K562 (cell line): ENCODE data around the gene AIDA. TPM values are rescaled to one million over a fixed set of nuclear protein-coding genes. Genes with fewer than 3 reads are reported as not detected.
A peak's percentile ranks its signal among the peaks of the same experiment; 100 is the strongest.

ENCODE experiments used
- ATAC-seq: fragments of 200-7000 bp; cut with Tn5 transposase; 3 replicates; pipeline ENCODE4 v1.9.1; 2020; ENCODE audit warnings: moderate library complexity
- BruUV-seq: library from RNA; stranded (reverse); fragments of 400-500 nt; replicated peaks from 2 replicates; lab custom pipeline; 2021; lab: Mats Ljungman, UMichigan
- CTCF ChIA-PET: fragments of 300-600 bp; formaldehyde crosslinking; extraction: SDS; loops from one replicate; lab custom pipeline; 2021; ENCODE audit warnings: low intra/inter-chr PET ratio; lab: Yijun Ruan, JAX
- POLR2A ChIA-PET: fragments of 300-600, 350-650 bp; sonication (Branson Sonifier 250); formaldehyde crosslinking; extraction: SDS; loops from one replicate; lab custom pipeline; 2021; ENCODE audit warnings: antibody characterized with exemption, inconsistent platforms; lab: Yijun Ruan, JAX
- DNase-seq, 4 experiments: peaks; one replicate each; pipeline versions ENCODE4 v3.0.0 to v3.0.0-alpha.2; 2011 to 2018; ENCODE audit warnings: low spot score in 3 of 4, mixed read lengths in 3 of 4; ENCODE audit errors: extremely low read depth in 1 of 4
- FAIRE-seq: peaks from 2 replicates; lab custom pipeline; 2011; peaks lifted over from hg19 to GRCh38; lab: Jason Lieb, UNC
- H2AFZ ChIP-seq: 2 replicates; pipeline ENCODE4 v1.6.0; 2011; ENCODE audit warnings: low read depth, low read length, control low read depth, inconsistent platforms
- H3K27ac ChIP-seq: fragments of 200-600 bp; 3 replicates; pipeline ENCODE4 v1.8.0; 2011; ENCODE audit warnings: low read depth, mild to moderate bottlenecking, control low read depth, inconsistent platforms, low read length, moderate library complexity, mixed read lengths; ENCODE audit errors: extremely low read depth
- H3K27me3 ChIP-seq, 2 experiments: fragments of 300-600 bp in 1 of 2; 2 replicates in 1 of 2; 3 replicates in 1 of 2; pipeline versions ENCODE4 v1.6.0 to v1.8.0; 2011; ENCODE audit warnings: inconsistent platforms in 2 of 2, low read length in 2 of 2, mild to moderate bottlenecking in 1 of 2, mixed read lengths in 1 of 2, moderate library complexity in 1 of 2; ENCODE audit not compliant: control insufficient read depth in 2 of 2, insufficient read depth in 2 of 2
- H3K36me3 ChIP-seq: fragments of 300-600 bp; 3 replicates; pipeline ENCODE4 v1.8.0; 2011; ENCODE audit warnings: mild to moderate bottlenecking, low read length, inconsistent platforms; ENCODE audit not compliant: control insufficient read depth, insufficient read depth
- H3K4me1 ChIP-seq, 2 experiments: fragments of 200-600 bp in 1 of 2; replicated peaks in 1 of 2; 2 replicates in 1 of 2; 3 replicates in 1 of 2; pipeline versions ENCODE4 v1.5.1 to v1.8.0; 2011; ENCODE audit warnings: inconsistent platforms in 2 of 2, low read length in 2 of 2, mild to moderate bottlenecking in 1 of 2, mixed read lengths in 1 of 2, moderate library complexity in 1 of 2; ENCODE audit not compliant: control insufficient read depth in 2 of 2, insufficient read depth in 2 of 2
- H3K4me2 ChIP-seq: 2 replicates; pipeline ENCODE4 v1.6.1; 2011; ENCODE audit warnings: low read length, control low read depth, inconsistent platforms, mixed read lengths; ENCODE audit not compliant: insufficient read depth
- H3K4me3 ChIP-seq: fragments of 200-600 bp; sonication (generic), shearing (Covaris generic); 2 replicates; pipeline ENCODE4 v1.5.1; 2016; ENCODE audit warnings: control low read depth, inconsistent platforms
- H3K79me2 ChIP-seq: fragments of 200-600 bp; 3 replicates; pipeline ENCODE4 v1.8.0; 2011; ENCODE audit warnings: low read length, inconsistent platforms; ENCODE audit not compliant: control insufficient read depth, insufficient read depth
- H3K9ac ChIP-seq, 2 experiments: 2 replicates each; pipeline versions ENCODE4 v1.6.0 to v1.6.1; 2011; ENCODE audit warnings: low read depth in 2 of 2, low read length in 2 of 2, control low read depth in 1 of 2, inconsistent platforms in 1 of 2, mild to moderate bottlenecking in 1 of 2, mixed read lengths in 1 of 2; ENCODE audit not compliant: insufficient read depth in 1 of 2
- H3K9me1 ChIP-seq: one replicate; pipeline ENCODE4 v1.6.0; 2011; ENCODE audit warnings: inconsistent platforms, mild to moderate bottlenecking, low read length, moderate library complexity; ENCODE audit not compliant: control insufficient read depth, insufficient read depth
- H3K9me3 ChIP-seq: replicated peaks from 2 replicates; pipeline ENCODE4 v1.5.1; 2011; ENCODE audit warnings: low read depth, low read length, inconsistent platforms; ENCODE audit not compliant: control insufficient read depth, insufficient read depth
- H4K20me1 ChIP-seq: replicated peaks from 2 replicates; pipeline ENCODE4 v1.6.1; 2011; ENCODE audit warnings: low read length, inconsistent platforms, mixed read lengths; ENCODE audit not compliant: control insufficient read depth, insufficient read depth
- C11orf30 ChIP-seq: fragments of 450-650 bp; IDR thresholded peaks from 2 replicates; pipeline ENCODE4 v1.6.1; 2016; ENCODE audit warnings: low read depth, mild to moderate bottlenecking
- ILK ChIP-seq: fragments of 450-650 bp; IDR thresholded peaks from 2 replicates; pipeline ENCODE4 v1.6.1; 2016; ENCODE audit warnings: missing genetic modification characterization, low read depth, mild to moderate bottlenecking, missing compliant biosample characterization, moderate library complexity, borderline replicate concordance
- JUND ChIP-seq, 2 experiments: IDR thresholded peaks; 2 replicates in 1 of 2; 3 replicates in 1 of 2; pipeline ENCODE4 v1.6.1; 2011; ENCODE audit warnings: borderline replicate concordance in 2 of 2, low read depth in 2 of 2, low read length in 2 of 2, improper control_type of control experiment in 1 of 2, missing biosample characterization in 1 of 2, missing genetic modification characterization in 1 of 2, missing genetic modification reagents in 1 of 2
- MAFF ChIP-seq: IDR thresholded peaks from 2 replicates; pipeline ENCODE4 v1.6.1; 2012; ENCODE audit warnings: low read length, improper control_type of control experiment
- MAFK ChIP-seq: IDR thresholded peaks from 2 replicates; pipeline ENCODE4 v1.6.1; 2011; ENCODE audit warnings: low read length, improper control_type of control experiment
- SIRT6 ChIP-seq: IDR thresholded peaks from one replicate; pipeline ENCODE4 v1.6.1; 2012; ENCODE audit warnings: low read depth, mild to moderate bottlenecking, control low read depth, inconsistent platforms, low read length, moderate library complexity
- ZNF217 ChIP-seq: sonication (generic); formaldehyde crosslinking; IDR thresholded peaks from 2 replicates; pipeline ENCODE4 v1.8.0; 2022; ENCODE audit warnings: mild to moderate bottlenecking, missing genetic modification reagents
- ZNF316 ChIP-seq: fragments of 450-650 bp; IDR thresholded peaks from 2 replicates; pipeline ENCODE4 v1.6.1; 2016
- WGBS: fragments of 100-300 bp; shearing (Covaris generic); methylation state at CpG from one replicate; pipeline ENCODE4 v1.1.6; 2016; ENCODE audit warnings: low coverage, mixed read lengths; ENCODE audit not compliant: insufficient coverage; ENCODE audit errors: missing lambda C conversion rate; 5-methylcytosine and 5-hydroxymethylcytosine counted together
- in situ Hi-C: fragments of 300-500 bp; cut with MboI; formaldehyde crosslinking; loops from 4 replicates; pipeline ENCODE4 v1.15.0; 2018; ENCODE audit warnings: inconsistent platforms, mixed read lengths
- intact Hi-C: fragments of 100-400 bp; cut with micrococcal nuclease; formaldehyde crosslinking; loops from 2 replicates; pipeline ENCODE4 v1.14.2; 2022
- polyA plus RNA-seq, 8 experiments: library from polyadenylated mRNA; depleted of rRNA in 4 of 8; stranded (reverse) in 5 of 8; unstranded in 3 of 8; fragments of >200 nt; fragmentation: Nextera tagmentation in 2 of 8; fragmentation: Illumina TruSeq in 1 of 8; extraction: Ambion mirVana in 2 of 8; extraction: Trizol in 1 of 8; gene quantifications; 2 replicates each; pipeline versions ENCODE4 v1.2.1 to v1.2.3, GENCODE V29; 2011 to 2014; ENCODE audit warnings: inconsistent platforms in 1 of 8, missing spikeins in 1 of 8
- total RNA-seq, 7 experiments: library from RNA; depleted of rRNA in 6 of 7; stranded (reverse); fragments of >200 nt in 6 of 7; fragmentation: Illumina TruSeq in 2 of 7; extraction: Trizol in 2 of 7; gene quantifications; 2 replicates each; pipeline versions ENCODE4 v1.2.1 to v1.2.3, GENCODE V29; 2011 to 2021; ENCODE audit warnings: low replicate concordance in 1 of 7

Gene AIDA
- total and polyA plus RNA-seq, 9 of the 15 experiments (the other 6 are each of a cell fraction or from before 2014, with no cell fraction given), result 18.2 to 77.9 (median 24.9) TPM

- TF ChIP-seq JUND (IDR thresholded peaks at IDR 0.05; ENCODE audit: borderline replicate concordance, low read depth, low read length), result no peak
- no peak for TF ChIP-seq JUND (tag; IDR thresholded peaks at IDR 0.05; ENCODE audit: borderline replicate concordance, low read depth, low read length)
- no peak for TF ChIP-seq ZNF217 (CRISPR knock-in tag)
- peak; percentile 86 for TF ChIP-seq MAFF
- TF ChIP-seq MAFK, result peak; percentile 90
- peak; percentile 93 for TF ChIP-seq ZNF316
- TF ChIP-seq C11orf30, result peak; percentile 85
- no peak for TF ChIP-seq SIRT6
- no peak for TF ChIP-seq ILK (tag)
- TF ChIP-seq, all 486 proteins: peak for 5
Measured at GRCh38 chr1:222734740-222735139, 22.4 kb upstream of the AIDA start (continued).

- Histone ChIP-seq H3K79me2 (no peaks in the 10 kb centered on the region), H3K36me3 (peaks cover 68% of the 10 kb centered on the region), H3K9me3 (no peaks in the 10 kb centered on the region), H3K4me3 (no peak overlapping the region), H3K9me1 (no peaks in the 10 kb centered on the region), H3K4me1 (no peaks in the 10 kb centered on the region), H3K27me3 (no peaks in the 10 kb centered on the region), H3K27ac (no peak overlapping the region), H3K9ac (no peak overlapping the region), H2AFZ (no peak overlapping the region), H3K4me2 (no peak overlapping the region), H4K20me1 (no peaks in the 10 kb centered on the region)
- ChIA-PET CTCF (no interaction called here), POLR2A (no interaction called here)
- ATAC-seq, result no peak
- 85% methylated on average over 3 of the region's 3 CpGs for WGBS
- FAIRE-seq, result no peak
- no peak for DNase-seq
- no TSS peak for BruUV-seq
- intact Hi-C loops, result no loop called here
- TF ChIP-seq C11orf30, result no peak
- in situ Hi-C loops, result no loop called here
Measured at GRCh38 chr1:222732216-222733159, 20.2 kb upstream of the AIDA start.
